Astrocyte (in vitro differentiated cells and primary cell): ENCODE results near the gene NPEPL1. TPM values are rescaled to one million over a fixed set of nuclear protein-coding genes. Genes with fewer than 3 reads are reported as not detected.
A peak's percentile ranks its signal among the peaks of the same experiment; 100 is the strongest.

Experiments
- DNase-seq: peaks from one replicate; pipeline ENCODE4 v3.0.0-alpha.2; 2010; ENCODE audit warnings: low read depth
- FAIRE-seq: peaks from 2 replicates; lab custom pipeline; 2011; peaks lifted over from hg19 to GRCh38; lab: Jason Lieb, UNC
- H2AFZ ChIP-seq: 2 replicates; pipeline ENCODE4 v1.6.0; 2012; ENCODE audit warnings: low read depth, low read length, inconsistent platforms
- H3K27ac ChIP-seq: 2 replicates; pipeline ENCODE4 v1.5.1; 2011; ENCODE audit warnings: low read depth, low read length, inconsistent platforms
- H3K27me3 ChIP-seq: 2 replicates; pipeline ENCODE4 v1.6.0; 2011; ENCODE audit warnings: low read length, inconsistent platforms; ENCODE audit not compliant: insufficient read depth
- H3K36me3 ChIP-seq: 2 replicates; pipeline ENCODE4 v1.5.1; 2011; ENCODE audit warnings: low read length, inconsistent platforms; ENCODE audit not compliant: insufficient read depth
- H3K4me1 ChIP-seq: 2 replicates; pipeline ENCODE4 v1.5.1; 2011; ENCODE audit warnings: low read length, inconsistent platforms; ENCODE audit not compliant: insufficient read depth
- H3K4me2 ChIP-seq: 2 replicates; pipeline ENCODE4 v1.6.0; 2012; ENCODE audit warnings: low read length, inconsistent platforms
- H3K4me3 ChIP-seq: 2 replicates; pipeline ENCODE4 v1.5.1; 2011; ENCODE audit warnings: low read depth, mild to moderate bottlenecking, low read length, inconsistent platforms; ENCODE audit not compliant: insufficient read depth
- H3K79me2 ChIP-seq: 2 replicates; pipeline ENCODE4 v1.6.0; 2012; ENCODE audit warnings: mild to moderate bottlenecking, low read length, inconsistent platforms; ENCODE audit not compliant: insufficient read depth
- H3K9ac ChIP-seq: 2 replicates; pipeline ENCODE4 v1.6.0; 2012; ENCODE audit warnings: mild to moderate bottlenecking, low read length, inconsistent platforms
- H3K9me3 ChIP-seq: 2 replicates; pipeline ENCODE4 v1.5.1; 2012; ENCODE audit warnings: low read depth, mild to moderate bottlenecking, low read length, inconsistent platforms; ENCODE audit not compliant: insufficient read depth
- H4K20me1 ChIP-seq: 2 replicates; pipeline ENCODE4 v1.6.0; 2012; ENCODE audit warnings: low read length, inconsistent platforms; ENCODE audit not compliant: insufficient read depth
- H3K27ac Mint-ChIP-seq: one replicate; pipeline ENCODE4 v1.8.0; 2021; ENCODE audit warnings: mild to moderate bottlenecking, mixed read lengths; ENCODE audit not compliant: unreplicated experiment
- H3K27me3 Mint-ChIP-seq: one replicate; pipeline ENCODE4 v1.8.0; 2021; ENCODE audit warnings: low read depth, mixed read lengths; ENCODE audit not compliant: unreplicated experiment
- H3K36me3 Mint-ChIP-seq: one replicate; pipeline ENCODE4 v1.8.0; 2021; ENCODE audit warnings: low read depth, mixed read lengths; ENCODE audit not compliant: unreplicated experiment
- H3K4me1 Mint-ChIP-seq: one replicate; pipeline ENCODE4 v1.8.0; 2021; ENCODE audit warnings: low read depth, mixed read lengths; ENCODE audit not compliant: unreplicated experiment
- H3K4me3 Mint-ChIP-seq: one replicate; pipeline ENCODE4 v1.8.0; 2021; ENCODE audit warnings: mild to moderate bottlenecking, moderate library complexity, mixed read lengths; ENCODE audit not compliant: unreplicated experiment
- H3K9me3 Mint-ChIP-seq: one replicate; pipeline ENCODE4 v1.8.0; 2021; ENCODE audit warnings: mild to moderate bottlenecking, mixed read lengths; ENCODE audit not compliant: unreplicated experiment
- CTCF ChIP-seq: IDR thresholded peaks from 2 replicates; pipeline ENCODE4 v1.5.1; 2011; ENCODE audit warnings: low read depth, mild to moderate bottlenecking, inconsistent platforms, low read length, moderate library complexity; ENCODE audit not compliant: insufficient read depth
- EZH2 ChIP-seq: IDR thresholded peaks from 2 replicates; pipeline ENCODE4 v1.6.1; 2012; ENCODE audit warnings: mild to moderate bottlenecking, low read length, inconsistent platforms; ENCODE audit not compliant: insufficient read depth
- total RNA-seq: library from RNA; stranded (reverse); gene quantifications from 2 replicates; pipeline ENCODE4 v1.2.1, GENCODE V29; 2021

The NPEPL1 gene
- total RNA-seq, 1 donor from 2014 or later: 27.1 TPM

GRCh38 chr20:58646257-58646656 is 46.3 kb upstream of the NPEPL1 start:
- no peak overlapping the region for H3K27ac ChIP-seq
- Mint-ChIP-seq H3K4me1 (peaks cover 12% of the 10 kb centered on the region), H3K36me3 (peaks cover 2% of the 10 kb centered on the region), H3K9me3 (no peaks in the 10 kb centered on the region), H3K27ac (no peak overlapping the region), H3K4me3 (no peak overlapping the region), H3K27me3 (peaks cover 2% of the 10 kb centered on the region)
- H3K4me3 ChIP-seq: no peak overlapping the region
- no peaks in the 10 kb centered on the region for H3K36me3 ChIP-seq
- FAIRE-seq (no peak), DNase-seq (no peak)
- H4K20me1 ChIP-seq: no peaks in the 10 kb centered on the region
- H3K27me3 ChIP-seq: no peaks in the 10 kb centered on the region
- H3K9ac ChIP-seq: no peak overlapping the region
- H2AFZ ChIP-seq: no peak overlapping the region
- no peak overlapping the region for H3K4me2 ChIP-seq
- TF ChIP-seq EZH2 (no peak), CTCF (no peak)
- peaks cover 38% of the 10 kb centered on the region for H3K4me1 ChIP-seq
- H3K9me3 ChIP-seq: no peaks in the 10 kb centered on the region
- H3K79me2 ChIP-seq: peaks cover 2% of the 10 kb centered on the region

GRCh38 chr20:58646703-58647102 is 45.9 kb upstream of the NPEPL1 start:
- Histone ChIP-seq H3K36me3 (no peaks in the 10 kb centered on the region), H3K4me2 (no peak overlapping the region), H3K4me1 (peaks cover 42% of the 10 kb centered on the region), H3K9me3 (no peaks in the 10 kb centered on the region), H2AFZ (no peak overlapping the region), H3K79me2 (peaks cover 7% of the 10 kb centered on the region), H3K4me3 (no peak overlapping the region), H3K9ac (no peak overlapping the region), H3K27me3 (no peaks in the 10 kb centered on the region), H3K27ac (no peak overlapping the region), H4K20me1 (no peaks in the 10 kb centered on the region)
- Mint-ChIP-seq H3K27ac (peak overlapping the region; percentile 24), H3K36me3 (peaks cover 2% of the 10 kb centered on the region), H3K4me3 (no peak overlapping the region), H3K9me3 (no peaks in the 10 kb centered on the region), H3K27me3 (peaks cover 2% of the 10 kb centered on the region), H3K4me1 (peaks cover 13% of the 10 kb centered on the region)
- FAIRE-seq (no peak), DNase-seq (no peak)
- TF ChIP-seq EZH2: no peak
- no peak for TF ChIP-seq CTCF

- Histone ChIP-seq H3K4me1 (peaks cover 45% of the 10 kb centered on the region), H3K27me3 (no peaks in the 10 kb centered on the region), H2AFZ (no peak overlapping the region), H3K4me3 (no peak overlapping the region), H3K9ac (no peak overlapping the region), H3K79me2 (peaks cover 12% of the 10 kb centered on the region), H3K27ac (peak overlapping the region; percentile 11), H3K36me3 (no peaks in the 10 kb centered on the region), H3K9me3 (no peaks in the 10 kb centered on the region), H4K20me1 (no peaks in the 10 kb centered on the region), H3K4me2 (peak overlapping the region; percentile 44)
- H3K9me3 Mint-ChIP-seq: no peaks in the 10 kb centered on the region
- H3K36me3 Mint-ChIP-seq: peaks cover 2% of the 10 kb centered on the region
- H3K27ac Mint-ChIP-seq: no peak overlapping the region
- no peak for DNase-seq
- no peak for FAIRE-seq
- peaks cover 13% of the 10 kb centered on the region for H3K4me1 Mint-ChIP-seq
- H3K4me3 Mint-ChIP-seq: no peak overlapping the region
- peaks cover 2% of the 10 kb centered on the region for H3K27me3 Mint-ChIP-seq
- TF ChIP-seq CTCF: no peak
- TF ChIP-seq EZH2: no peak
Measured at GRCh38 chr20:58647162-58647795, 45.3 kb upstream of the NPEPL1 start.
